ENCODE measurements around the gene THBS2.

DNA sequence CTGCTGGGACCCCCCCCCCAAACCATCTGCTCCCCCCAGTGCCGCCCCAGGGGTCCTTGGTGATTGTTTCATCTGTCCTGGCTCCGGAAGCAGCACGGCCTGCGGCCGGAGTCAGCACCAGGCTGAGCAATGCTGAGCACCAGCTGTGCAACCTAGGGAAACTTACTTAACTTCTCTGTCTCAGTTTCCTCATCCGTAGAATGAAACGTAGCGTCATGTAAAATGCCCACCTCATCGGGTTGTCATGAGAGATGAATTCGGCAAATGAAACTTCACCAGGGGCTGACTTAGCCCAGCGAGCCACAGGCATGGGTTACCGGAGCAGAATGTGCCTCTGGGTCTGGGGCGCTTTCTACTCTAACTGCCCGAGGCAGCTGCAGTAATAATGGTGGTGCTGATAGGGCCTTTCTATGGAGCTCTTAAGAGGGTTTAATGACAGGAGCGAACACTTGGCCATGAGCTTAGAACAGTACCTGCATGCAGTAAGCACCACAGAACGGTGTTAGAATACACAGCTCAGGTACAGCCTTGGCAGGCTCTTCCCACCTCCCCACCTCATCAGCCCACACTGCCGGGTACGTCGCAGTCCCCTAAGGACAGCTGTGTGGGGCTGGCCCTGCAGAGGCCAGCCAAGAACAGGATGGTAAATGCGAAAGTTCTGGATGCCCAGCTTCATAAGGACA lies 1.7 kb downstream of the THBS2 start:
- TF ChIP-seq, protein P1, sequence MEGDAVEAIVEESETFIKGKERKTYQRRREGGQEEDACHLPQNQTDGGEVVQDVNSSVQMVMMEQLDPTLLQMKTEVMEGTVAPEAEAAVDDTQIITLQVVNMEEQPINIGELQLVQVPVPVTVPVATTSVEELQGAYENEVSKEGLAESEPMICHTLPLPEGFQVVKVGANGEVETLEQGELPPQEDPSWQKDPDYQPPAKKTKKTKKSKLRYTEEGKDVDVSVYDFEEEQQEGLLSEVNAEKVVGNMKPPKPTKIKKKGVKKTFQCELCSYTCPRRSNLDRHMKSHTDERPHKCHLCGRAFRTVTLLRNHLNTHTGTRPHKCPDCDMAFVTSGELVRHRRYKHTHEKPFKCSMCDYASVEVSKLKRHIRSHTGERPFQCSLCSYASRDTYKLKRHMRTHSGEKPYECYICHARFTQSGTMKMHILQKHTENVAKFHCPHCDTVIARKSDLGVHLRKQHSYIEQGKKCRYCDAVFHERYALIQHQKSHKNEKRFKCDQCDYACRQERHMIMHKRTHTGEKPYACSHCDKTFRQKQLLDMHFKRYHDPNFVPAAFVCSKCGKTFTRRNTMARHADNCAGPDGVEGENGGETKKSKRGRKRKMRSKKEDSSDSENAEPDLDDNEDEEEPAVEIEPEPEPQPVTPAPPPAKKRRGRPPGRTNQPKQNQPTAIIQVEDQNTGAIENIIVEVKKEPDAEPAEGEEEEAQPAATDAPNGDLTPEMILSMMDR (conservative IDR thresholded peaks at IDR 0.05; ENCODE audit: low read length), result no peak
- TF ChIP-seq EZH2phosphoT487 (IDR thresholded peaks at IDR 0.05; ENCODE audit: borderline replicate concordance), result no peak
